KMS-11 (cell line): ENCODE measurements around the gene NDUFA6.
"Not testable (repeated sequence)": the region's sequence is repeated elsewhere in the genome, so short reads cannot be mapped to it uniquely, and the experiment has no call there.

Experiments used
- H2AFZ ChIP-seq: fragments of 200-600 bp; sonication (generic); 2 replicates; pipeline ENCODE4 v1.6.1; 2016; ENCODE audit warnings: antibody characterized with exemption, mixed run types, low read depth
- H3K27ac ChIP-seq: fragments of 200-600 bp; sonication (generic); 2 replicates; pipeline ENCODE4 v1.6.1; 2016; ENCODE audit warnings: mild to moderate bottlenecking, mixed run types
- H3K27me3 ChIP-seq: fragments of 200-600 bp; sonication (generic); 2 replicates; pipeline ENCODE4 v1.6.1; 2017; ENCODE audit warnings: mild to moderate bottlenecking, low read depth, mixed run types, moderate library complexity; ENCODE audit not compliant: insufficient read depth
- H3K36me3 ChIP-seq: fragments of 200-600 bp; sonication (generic); 2 replicates; pipeline ENCODE4 v1.6.1; 2017; ENCODE audit warnings: mild to moderate bottlenecking, mixed run types; ENCODE audit not compliant: insufficient read depth
- H3K4me1 ChIP-seq: fragments of 200-600 bp; sonication (generic); 2 replicates; pipeline ENCODE4 v1.6.1; 2016; ENCODE audit warnings: mild to moderate bottlenecking, low read depth, mixed run types; ENCODE audit not compliant: poor library complexity, severe bottlenecking
- H3K4me2 ChIP-seq: fragments of 200-600 bp; sonication (generic); 2 replicates; pipeline ENCODE4 v1.7.0; 2016; ENCODE audit warnings: mild to moderate bottlenecking, mixed run types
- H3K4me3 ChIP-seq: fragments of 200-600 bp; sonication (generic); IDR thresholded peaks from 2 replicates; pipeline ENCODE4 v1.6.1; 2017; ENCODE audit warnings: low read depth, low read length, mixed read lengths; ENCODE audit not compliant: insufficient read depth
- H3K79me2 ChIP-seq: fragments of 200-600 bp; sonication (generic); 2 replicates; pipeline ENCODE4 v1.6.1; 2016; ENCODE audit warnings: low read depth, mixed run types; ENCODE audit not compliant: insufficient read depth
- H3K9ac ChIP-seq: fragments of 200-600 bp; sonication (generic); 2 replicates; pipeline ENCODE4 v1.6.1; 2016; ENCODE audit warnings: mild to moderate bottlenecking, mixed run types
- H4K20me1 ChIP-seq: fragments of 200-600 bp; sonication (generic); 2 replicates; pipeline ENCODE4 v1.6.1; 2016; ENCODE audit warnings: mild to moderate bottlenecking, mixed run types; ENCODE audit not compliant: insufficient read depth
- CTCF ChIP-seq: fragments of 200-600 bp; sonication (generic); conservative IDR thresholded peaks from 2 replicates; pipeline ENCODE4 v1.6.1; 2017; ENCODE audit warnings: low read depth, mild to moderate bottlenecking, antibody characterized with exemption, low read length, moderate library complexity, mixed read lengths

NDUFA6 gene

DNA sequence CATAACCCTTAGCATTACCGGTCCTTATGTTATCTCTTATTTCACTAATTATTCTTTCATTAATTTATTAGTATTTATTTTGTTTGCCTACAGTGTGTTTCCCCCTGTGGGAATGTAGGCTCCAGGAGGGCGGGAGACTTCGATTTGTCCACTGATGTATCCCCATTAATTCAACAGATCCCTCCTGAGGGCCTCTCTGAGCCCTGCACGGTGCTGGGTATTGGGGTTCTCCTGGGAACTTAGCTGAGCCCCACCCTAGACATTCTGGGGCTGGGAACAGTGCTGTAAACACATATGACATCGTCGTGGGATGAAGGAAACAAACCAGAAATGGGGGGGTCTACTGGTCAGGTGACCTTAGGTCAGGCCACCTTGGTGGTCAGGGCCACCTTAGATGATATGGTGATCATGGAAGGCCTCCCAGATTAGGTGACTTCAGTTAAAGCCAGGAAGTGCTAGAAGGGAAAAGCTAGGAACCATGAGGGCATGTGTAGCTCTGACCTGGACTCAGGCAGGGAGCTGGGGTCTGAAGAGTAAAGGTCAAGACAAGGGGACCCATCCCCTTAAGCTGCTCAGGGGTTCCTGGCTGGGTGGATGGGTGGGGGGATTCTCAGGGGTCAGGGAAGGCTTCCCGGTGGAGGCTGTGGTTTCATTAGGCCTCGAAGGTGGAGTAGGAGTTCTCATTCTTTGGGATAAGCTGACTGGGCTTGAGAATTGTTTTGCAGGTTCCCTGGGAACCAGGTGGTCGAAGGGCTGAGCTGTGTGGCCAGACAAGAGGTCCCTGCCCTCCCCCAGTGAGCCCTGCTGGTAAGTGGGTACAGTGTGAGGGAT, 15.5 kb downstream of the NDUFA6 start:
- Histone ChIP-seq H3K79me2 (peaks cover under 1% of the 10 kb centered on the region; the same call in 1 of the 2 replicates), H3K4me2 (no peak overlapping the region), H3K4me3 (no peak overlapping the region), H3K9ac (no peak overlapping the region), H2AFZ (no peak overlapping the region), H3K27ac (no peak overlapping the region), H4K20me1 (no peaks in the 10 kb centered on the region), H3K4me1 (peaks cover 8% of the 10 kb centered on the region), H3K27me3 (no peaks in the 10 kb centered on the region), H3K36me3 (no peaks in the 10 kb centered on the region)
- TF ChIP-seq CTCF = no peak

GRCh38 chr22:42074132-42074811, 16.3 kb downstream of the NDUFA6 start, which contains the start of gene PHETA2:
Gene PHETA2, plus strand, starts transcription at chr22:42074248. Its CDS starts 3,046 bp downstream, at chr22:42077294.
- H3K9ac ChIP-seq = no peak within 1 kb of the TSS
- no peak for TF ChIP-seq CTCF
- peaks cover 14% of the 10 kb centered on the region for H3K4me1 ChIP-seq
- H3K27me3 ChIP-seq = no peaks in the 10 kb centered on the region
- H4K20me1 ChIP-seq = no peaks in the 10 kb centered on the region
- no peak within 1 kb of the TSS for H3K4me3 ChIP-seq
- no peak within 1 kb of the TSS for H3K4me2 ChIP-seq
- H3K27ac ChIP-seq = no peak within 1 kb of the TSS
- no peaks in the 10 kb centered on the region for H3K36me3 ChIP-seq
- no peaks in the 10 kb centered on the region for H3K79me2 ChIP-seq
- no peak within 1 kb of the TSS for H2AFZ ChIP-seq

DNA sequence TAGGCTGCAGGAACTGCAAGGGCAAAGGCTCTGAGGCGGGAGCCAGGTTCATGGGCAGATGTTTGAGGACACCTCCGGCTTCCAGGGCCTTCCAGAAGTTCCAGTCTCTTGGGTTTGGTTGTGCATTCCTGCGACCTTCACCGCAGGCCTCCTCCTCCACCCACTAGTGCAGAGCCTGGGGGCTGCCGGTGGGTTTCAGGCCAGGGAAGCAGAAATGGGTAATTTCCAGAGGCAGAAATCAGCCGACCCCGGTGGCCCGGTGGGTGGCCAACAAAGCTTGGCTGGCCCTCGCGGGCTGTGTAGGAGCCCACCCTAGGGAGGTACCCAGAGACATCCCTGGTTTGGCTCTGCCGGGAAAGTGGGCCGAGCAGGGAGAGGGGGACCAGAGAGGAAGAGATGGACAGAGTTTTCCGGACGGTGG, 16.9 kb downstream of the NDUFA6 start:
- Histone ChIP-seq H3K4me2 (no peak overlapping the region), H2AFZ (no peak overlapping the region), H3K79me2 (no peaks in the 10 kb centered on the region), H3K4me3 (no peak overlapping the region), H4K20me1 (no peaks in the 10 kb centered on the region), H3K36me3 (no peaks in the 10 kb centered on the region), H3K4me1 (peaks cover 14% of the 10 kb centered on the region), H3K27ac (no peak overlapping the region), H3K9ac (no peak overlapping the region), H3K27me3 (no peaks in the 10 kb centered on the region)
- TF ChIP-seq CTCF = no peak

DNA sequence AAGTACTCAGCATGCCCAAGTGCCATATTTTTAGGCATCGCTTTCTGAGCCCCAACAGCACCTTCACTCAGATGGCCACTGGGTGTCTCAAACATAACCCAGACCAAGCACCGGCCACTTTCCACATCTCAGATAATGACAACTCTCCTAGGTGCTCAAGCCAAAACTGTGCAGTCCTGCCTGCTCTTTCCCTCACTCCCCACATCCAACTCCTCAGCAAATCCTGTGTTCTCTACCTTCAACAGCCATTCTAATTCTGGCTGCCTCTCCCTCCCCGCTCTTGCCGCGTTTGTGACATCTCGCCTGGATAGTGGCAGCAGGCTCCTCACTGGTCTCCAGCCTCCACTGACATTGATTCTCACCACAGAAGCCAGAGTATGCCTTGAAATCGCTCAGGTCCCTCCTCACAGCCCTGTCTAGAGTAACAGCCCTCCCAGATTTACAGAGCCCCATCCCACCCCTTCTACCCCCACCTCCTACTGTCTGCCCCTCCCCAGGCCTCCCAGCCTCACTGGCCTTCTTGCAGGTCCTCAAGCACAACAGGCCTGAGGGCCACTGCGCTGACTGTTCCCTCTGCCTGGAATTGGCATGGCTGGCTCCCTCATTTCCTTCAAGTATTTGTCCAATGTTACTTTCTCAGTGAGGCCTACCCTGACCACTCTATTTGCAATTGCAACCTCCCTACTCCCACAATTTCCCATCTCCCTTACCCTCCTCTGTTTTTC, 17.8 kb downstream of the NDUFA6 start:
- no peak overlapping the region for H3K27ac ChIP-seq
- no peak overlapping the region for H3K4me3 ChIP-seq
- H4K20me1 ChIP-seq = no peaks in the 10 kb centered on the region
- H3K36me3 ChIP-seq = no peaks in the 10 kb centered on the region
- no peak for TF ChIP-seq CTCF
- no peak overlapping the region for H3K9ac ChIP-seq
- no peaks in the 10 kb centered on the region for H3K79me2 ChIP-seq
- H2AFZ ChIP-seq = no peak overlapping the region
- no peaks in the 10 kb centered on the region for H3K27me3 ChIP-seq
- H3K4me2 ChIP-seq = no peak overlapping the region
- peaks cover 14% of the 10 kb centered on the region for H3K4me1 ChIP-seq

GRCh38 chr22:42071508-42071907, 19.1 kb downstream of the NDUFA6 start:
- H3K27ac ChIP-seq = peak overlapping the region; percentile 63; the same call in 1 of the 2 replicates
- H3K79me2 ChIP-seq, H3K4me3 ChIP-seq, H3K36me3 ChIP-seq, H4K20me1 ChIP-seq, H3K27me3 ChIP-seq: not testable (repeated sequence)
- peak overlapping the region; percentile 65 for H3K4me2 ChIP-seq
- peak overlapping the region; percentile 57; the same call in 1 of the 2 replicates for H3K9ac ChIP-seq
- peak overlapping the region; percentile 85; the same call in 1 of the 2 replicates for H2AFZ ChIP-seq
- peaks cover 14% of the 10 kb centered on the region for H3K4me1 ChIP-seq
